Measurements from ENCODE around the gene RETREG1. TPM values are rescaled to one million over a fixed set of nuclear protein-coding genes. Genes with fewer than 3 reads are reported as not detected.

Gene RETREG1
- total RNA-seq, 1 experiment from 2014 or later, result not detected

GRCh38 chr5:16572289-16573015 lies 44.3 kb downstream of the RETREG1 start:
- no peak for DNase-seq
- no peaks in the 10 kb centered on the region for H3K9me2 ChIP-seq (replicated peaks; ENCODE audit: insufficient read depth, low read length)
- H3K27ac ChIP-seq (ENCODE audit: low read length), result no peak overlapping the region
- no peak overlapping the region for H3K9ac ChIP-seq (ENCODE audit: low read length)
- H3K9me3 ChIP-seq (ENCODE audit: low read length), result no peaks in the 10 kb centered on the region
- H3K79me2 ChIP-seq (ENCODE audit: low read length), result no peaks in the 10 kb centered on the region
- no peaks in the 10 kb centered on the region for H4K20me1 ChIP-seq (ENCODE audit: insufficient read depth, low read depth, low read length)
- no peak overlapping the region for H2AFZ ChIP-seq (ENCODE audit: low read length)
- no peaks in the 10 kb centered on the region for H3K27me3 ChIP-seq (ENCODE audit: low read length)
- H3K36me3 ChIP-seq (ENCODE audit: insufficient read depth, low read length), result no peaks in the 10 kb centered on the region
- H3K4me1 ChIP-seq (ENCODE audit: low read length), result no peaks in the 10 kb centered on the region
- H3K4me3 ChIP-seq (ENCODE audit: low read length), result no peak overlapping the region
- no peak overlapping the region for H3K4me2 ChIP-seq (ENCODE audit: low read depth, low read length, poor library complexity, severe bottlenecking)

GRCh38 chr5:16571016-16571415 lies 45.8 kb downstream of the RETREG1 start:
- no peaks in the 10 kb centered on the region for H3K9me2 ChIP-seq (replicated peaks; ENCODE audit: insufficient read depth, low read length)
- DNase-seq, result no peak
- H3K27ac ChIP-seq (ENCODE audit: low read length), result no peak overlapping the region
- H3K79me2 ChIP-seq (ENCODE audit: low read length), result no peaks in the 10 kb centered on the region
- H4K20me1 ChIP-seq (ENCODE audit: insufficient read depth, low read depth, low read length), result no peaks in the 10 kb centered on the region
- no peaks in the 10 kb centered on the region for H3K36me3 ChIP-seq (ENCODE audit: insufficient read depth, low read length)
- no peaks in the 10 kb centered on the region for H3K27me3 ChIP-seq (ENCODE audit: low read length)
- no peak overlapping the region for H3K4me3 ChIP-seq (ENCODE audit: low read length)
- no peak overlapping the region for H3K9ac ChIP-seq (ENCODE audit: low read length)
- H3K4me2 ChIP-seq (ENCODE audit: low read depth, low read length, poor library complexity, severe bottlenecking), result no peak overlapping the region
- no peak overlapping the region for H2AFZ ChIP-seq (ENCODE audit: low read length)
- no peaks in the 10 kb centered on the region for H3K9me3 ChIP-seq (ENCODE audit: low read length)
- H3K4me1 ChIP-seq (ENCODE audit: low read length), result no peaks in the 10 kb centered on the region

- Histone ChIP-seq H4K20me1 (ENCODE audit: insufficient read depth, low read depth, low read length) (no peaks in the 10 kb centered on the region), H3K4me1 (ENCODE audit: low read length) (no peaks in the 10 kb centered on the region), H3K9ac (ENCODE audit: low read length) (no peak overlapping the region), H3K27me3 (ENCODE audit: low read length) (no peaks in the 10 kb centered on the region), H2AFZ (ENCODE audit: low read length) (no peak overlapping the region), H3K27ac (ENCODE audit: low read length) (no peak overlapping the region), H3K4me3 (ENCODE audit: low read length) (no peak overlapping the region), H3K9me3 (ENCODE audit: low read length) (no peaks in the 10 kb centered on the region), H3K79me2 (ENCODE audit: low read length) (no peaks in the 10 kb centered on the region), H3K36me3 (ENCODE audit: insufficient read depth, low read length) (no peaks in the 10 kb centered on the region), H3K9me2 (replicated peaks; ENCODE audit: insufficient read depth, low read length) (no peaks in the 10 kb centered on the region), H3K4me2 (ENCODE audit: low read depth, low read length, poor library complexity, severe bottlenecking) (no peak overlapping the region)
- DNase-seq, result no peak
Measured at GRCh38 chr5:16570121-16570815, 46.5 kb downstream of the RETREG1 start.

- no peaks in the 10 kb centered on the region for H3K79me2 ChIP-seq (ENCODE audit: low read length)
- no peaks in the 10 kb centered on the region for H3K4me1 ChIP-seq (ENCODE audit: low read length)
- H3K9me2 ChIP-seq (replicated peaks; ENCODE audit: insufficient read depth, low read length), result no peaks in the 10 kb centered on the region
- H3K9ac ChIP-seq (ENCODE audit: low read length), result no peak overlapping the region
- no peaks in the 10 kb centered on the region for H4K20me1 ChIP-seq (ENCODE audit: insufficient read depth, low read depth, low read length)
- no peak overlapping the region for H3K4me3 ChIP-seq (ENCODE audit: low read length)
- no peaks in the 10 kb centered on the region for H3K27me3 ChIP-seq (ENCODE audit: low read length)
- no peak overlapping the region for H2AFZ ChIP-seq (ENCODE audit: low read length)
- no peak overlapping the region for H3K27ac ChIP-seq (ENCODE audit: low read length)
- no peak overlapping the region for H3K4me2 ChIP-seq (ENCODE audit: low read depth, low read length, poor library complexity, severe bottlenecking)
- DNase-seq, result no peak
- no peaks in the 10 kb centered on the region for H3K9me3 ChIP-seq (ENCODE audit: low read length)
- H3K36me3 ChIP-seq (ENCODE audit: insufficient read depth, low read length), result no peaks in the 10 kb centered on the region
Measured at GRCh38 chr5:16568875-16569580, 47.8 kb downstream of the RETREG1 start.

GRCh38 chr5:16567365-16567764 lies 49.4 kb downstream of the RETREG1 start:
- H3K4me3 ChIP-seq (ENCODE audit: low read length), result no peak overlapping the region
- H3K9me3 ChIP-seq (ENCODE audit: low read length), result no peaks in the 10 kb centered on the region
- no peak overlapping the region for H3K4me2 ChIP-seq (ENCODE audit: low read depth, low read length, poor library complexity, severe bottlenecking)
- no peaks in the 10 kb centered on the region for H3K36me3 ChIP-seq (ENCODE audit: insufficient read depth, low read length)
- DNase-seq, result no peak
- no peak overlapping the region for H3K27ac ChIP-seq (ENCODE audit: low read length)
- H3K27me3 ChIP-seq (ENCODE audit: low read length), result no peaks in the 10 kb centered on the region
- H3K79me2 ChIP-seq (ENCODE audit: low read length), result no peaks in the 10 kb centered on the region
- no peaks in the 10 kb centered on the region for H3K4me1 ChIP-seq (ENCODE audit: low read length)
- no peak overlapping the region for H3K9ac ChIP-seq (ENCODE audit: low read length)
- no peak overlapping the region for H2AFZ ChIP-seq (ENCODE audit: low read length)
- H3K9me2 ChIP-seq (replicated peaks; ENCODE audit: insufficient read depth, low read length), result no peaks in the 10 kb centered on the region
- no peaks in the 10 kb centered on the region for H4K20me1 ChIP-seq (ENCODE audit: insufficient read depth, low read depth, low read length)

- no peak overlapping the region for H3K4me2 ChIP-seq (ENCODE audit: low read depth, low read length, poor library complexity, severe bottlenecking)
- H3K36me3 ChIP-seq (ENCODE audit: insufficient read depth, low read length), result no peaks in the 10 kb centered on the region
- no peaks in the 10 kb centered on the region for H3K4me1 ChIP-seq (ENCODE audit: low read length)
- H4K20me1 ChIP-seq (ENCODE audit: insufficient read depth, low read depth, low read length), result no peaks in the 10 kb centered on the region
- no peaks in the 10 kb centered on the region for H3K27me3 ChIP-seq (ENCODE audit: low read length)
- no peak overlapping the region for H3K27ac ChIP-seq (ENCODE audit: low read length)
- DNase-seq, result no peak
- H3K79me2 ChIP-seq (ENCODE audit: low read length), result no peaks in the 10 kb centered on the region
- H3K9ac ChIP-seq (ENCODE audit: low read length), result no peak overlapping the region
- no peaks in the 10 kb centered on the region for H3K9me2 ChIP-seq (replicated peaks; ENCODE audit: insufficient read depth, low read length)
- H3K4me3 ChIP-seq (ENCODE audit: low read length), result no peak overlapping the region
- no peak overlapping the region for H2AFZ ChIP-seq (ENCODE audit: low read length)
- H3K9me3 ChIP-seq (ENCODE audit: low read length), result no peaks in the 10 kb centered on the region
Measured at GRCh38 chr5:16565118-16565517, 51.7 kb downstream of the RETREG1 start.

- no peaks in the 10 kb centered on the region for H3K36me3 ChIP-seq (ENCODE audit: insufficient read depth, low read length)
- H3K4me2 ChIP-seq (ENCODE audit: low read depth, low read length, poor library complexity, severe bottlenecking), result no peak overlapping the region
- H3K4me1 ChIP-seq (ENCODE audit: low read length), result no peaks in the 10 kb centered on the region
- no peak for DNase-seq
- no peaks in the 10 kb centered on the region for H3K79me2 ChIP-seq (ENCODE audit: low read length)
- no peak overlapping the region for H3K9ac ChIP-seq (ENCODE audit: low read length)
- no peak overlapping the region for H3K27ac ChIP-seq (ENCODE audit: low read length)
- H3K27me3 ChIP-seq (ENCODE audit: low read length), result no peaks in the 10 kb centered on the region
- no peaks in the 10 kb centered on the region for H3K9me3 ChIP-seq (ENCODE audit: low read length)
- H3K9me2 ChIP-seq (replicated peaks; ENCODE audit: insufficient read depth, low read length), result no peaks in the 10 kb centered on the region
- no peak overlapping the region for H3K4me3 ChIP-seq (ENCODE audit: low read length)
- H2AFZ ChIP-seq (ENCODE audit: low read length), result no peak overlapping the region
- H4K20me1 ChIP-seq (ENCODE audit: insufficient read depth, low read depth, low read length), result no peaks in the 10 kb centered on the region
Measured at GRCh38 chr5:16564248-16564867, 52.4 kb downstream of the RETREG1 start.

GRCh38 chr5:16563686-16564085 lies 53.1 kb downstream of the RETREG1 start:
- H3K27me3 ChIP-seq (ENCODE audit: low read length), result no peaks in the 10 kb centered on the region
- H3K4me3 ChIP-seq (ENCODE audit: low read length), result no peak overlapping the region
- no peak overlapping the region for H3K4me2 ChIP-seq (ENCODE audit: low read depth, low read length, poor library complexity, severe bottlenecking)
- no peak for DNase-seq
- H3K9ac ChIP-seq (ENCODE audit: low read length), result no peak overlapping the region
- H3K79me2 ChIP-seq (ENCODE audit: low read length), result no peaks in the 10 kb centered on the region
- H3K9me2 ChIP-seq (replicated peaks; ENCODE audit: insufficient read depth, low read length), result no peaks in the 10 kb centered on the region
- H3K36me3 ChIP-seq (ENCODE audit: insufficient read depth, low read length), result no peaks in the 10 kb centered on the region
- no peak overlapping the region for H2AFZ ChIP-seq (ENCODE audit: low read length)
- H3K9me3 ChIP-seq (ENCODE audit: low read length), result no peaks in the 10 kb centered on the region
- H4K20me1 ChIP-seq (ENCODE audit: insufficient read depth, low read depth, low read length), result no peaks in the 10 kb centered on the region
- no peak overlapping the region for H3K27ac ChIP-seq (ENCODE audit: low read length)
- no peaks in the 10 kb centered on the region for H3K4me1 ChIP-seq (ENCODE audit: low read length)

All from Karpas-422 (cell line).